D721Med (cell line): ENCODE measurements around the gene NELFCD.

Experiments used
- DNase-seq: peaks from one replicate; pipeline ENCODE4 v3.0.0; 2011; ENCODE audit warnings: low spot score; ENCODE audit not compliant: insufficient read length
- FAIRE-seq: peaks from 2 replicates; lab custom pipeline; 2011; peaks lifted over from hg19 to GRCh38; lab: Jason Lieb, UNC
- TF ChIP-seq, protein P1 (sequence below): IDR thresholded peaks from 2 replicates; pipeline ENCODE4 v1.5.1; 2012; ENCODE audit warnings: mild to moderate bottlenecking, control low read depth; ENCODE audit not compliant: insufficient read depth; ENCODE audit errors: missing control alignments

The NELFCD gene

DNA sequence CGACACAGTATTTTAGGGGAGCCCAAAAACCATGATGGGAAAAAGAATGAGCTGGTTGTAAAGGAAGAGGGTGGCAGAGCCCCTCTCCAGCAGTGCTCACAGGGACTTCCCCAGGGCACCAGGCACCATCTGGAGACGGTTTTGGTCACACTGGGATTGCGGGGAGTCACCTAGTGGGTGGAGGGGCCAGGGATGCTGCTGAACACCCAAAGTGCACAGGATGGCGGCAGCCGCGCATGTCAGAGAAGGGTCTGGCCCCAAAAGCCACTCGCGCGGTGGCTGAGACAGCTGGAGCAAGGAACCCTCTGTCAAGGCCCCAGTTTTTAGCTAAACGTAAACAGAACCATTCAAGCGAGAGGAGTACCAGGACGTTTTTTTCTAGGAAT, 15.2 kb downstream of the NELFCD start:
- TF ChIP-seq, protein P1, sequence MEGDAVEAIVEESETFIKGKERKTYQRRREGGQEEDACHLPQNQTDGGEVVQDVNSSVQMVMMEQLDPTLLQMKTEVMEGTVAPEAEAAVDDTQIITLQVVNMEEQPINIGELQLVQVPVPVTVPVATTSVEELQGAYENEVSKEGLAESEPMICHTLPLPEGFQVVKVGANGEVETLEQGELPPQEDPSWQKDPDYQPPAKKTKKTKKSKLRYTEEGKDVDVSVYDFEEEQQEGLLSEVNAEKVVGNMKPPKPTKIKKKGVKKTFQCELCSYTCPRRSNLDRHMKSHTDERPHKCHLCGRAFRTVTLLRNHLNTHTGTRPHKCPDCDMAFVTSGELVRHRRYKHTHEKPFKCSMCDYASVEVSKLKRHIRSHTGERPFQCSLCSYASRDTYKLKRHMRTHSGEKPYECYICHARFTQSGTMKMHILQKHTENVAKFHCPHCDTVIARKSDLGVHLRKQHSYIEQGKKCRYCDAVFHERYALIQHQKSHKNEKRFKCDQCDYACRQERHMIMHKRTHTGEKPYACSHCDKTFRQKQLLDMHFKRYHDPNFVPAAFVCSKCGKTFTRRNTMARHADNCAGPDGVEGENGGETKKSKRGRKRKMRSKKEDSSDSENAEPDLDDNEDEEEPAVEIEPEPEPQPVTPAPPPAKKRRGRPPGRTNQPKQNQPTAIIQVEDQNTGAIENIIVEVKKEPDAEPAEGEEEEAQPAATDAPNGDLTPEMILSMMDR: no peak
- FAIRE-seq: no peak
- no peak for DNase-seq

DNA sequence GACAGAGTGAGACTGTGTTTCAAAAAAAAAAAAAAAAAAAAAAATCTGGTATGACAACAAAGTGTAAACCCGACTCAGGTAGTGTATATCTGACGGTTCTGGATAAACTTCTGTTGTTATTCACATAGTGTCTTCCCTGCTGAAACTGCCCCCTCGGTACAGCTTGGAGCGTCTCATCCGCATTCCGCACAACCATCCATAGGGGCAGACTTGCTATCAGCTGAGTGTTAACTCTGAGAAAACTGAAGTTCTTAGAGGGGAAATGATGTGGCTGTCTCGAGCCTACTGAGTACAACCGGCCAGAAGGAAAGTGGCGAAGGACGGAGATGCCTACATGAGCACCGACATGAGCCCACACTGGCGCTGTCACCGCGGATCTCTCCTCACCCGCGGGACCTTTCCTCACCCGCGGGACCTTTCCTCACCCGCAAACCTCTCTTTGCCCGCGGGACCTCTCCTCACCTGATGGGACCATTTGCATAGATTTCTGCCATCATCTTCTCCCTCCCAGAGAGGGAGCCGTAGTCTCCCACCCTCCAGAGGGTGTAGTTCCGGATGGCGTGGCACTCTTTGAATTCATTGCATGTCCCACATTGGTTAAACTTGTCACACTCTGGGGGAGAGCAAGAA, 16.2 kb downstream of the NELFCD start:
- FAIRE-seq (no peak), DNase-seq (no peak)
- TF ChIP-seq, protein P1: no peak

DNA sequence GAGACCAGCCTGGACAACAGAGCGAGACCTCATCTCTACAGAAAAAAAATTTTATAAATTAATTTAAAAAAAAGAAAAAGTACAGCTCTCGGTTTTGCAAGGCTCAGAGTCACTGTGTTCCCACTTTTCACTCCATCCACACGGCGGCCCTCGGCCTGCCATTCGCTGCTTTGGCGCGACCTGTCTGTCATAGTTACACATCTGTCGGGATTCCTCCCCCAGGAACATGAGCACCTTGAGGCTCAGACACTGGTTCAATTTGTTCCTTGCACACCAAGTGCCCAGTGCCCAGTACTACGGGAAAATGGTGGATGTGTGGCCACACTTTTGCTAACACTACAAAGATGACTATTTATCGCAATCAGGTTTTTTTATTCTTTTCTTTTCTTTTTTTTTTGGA, 17.6 kb downstream of the NELFCD start:
- TF ChIP-seq, protein P1: no peak
- FAIRE-seq (no peak), DNase-seq (no peak)

DNA sequence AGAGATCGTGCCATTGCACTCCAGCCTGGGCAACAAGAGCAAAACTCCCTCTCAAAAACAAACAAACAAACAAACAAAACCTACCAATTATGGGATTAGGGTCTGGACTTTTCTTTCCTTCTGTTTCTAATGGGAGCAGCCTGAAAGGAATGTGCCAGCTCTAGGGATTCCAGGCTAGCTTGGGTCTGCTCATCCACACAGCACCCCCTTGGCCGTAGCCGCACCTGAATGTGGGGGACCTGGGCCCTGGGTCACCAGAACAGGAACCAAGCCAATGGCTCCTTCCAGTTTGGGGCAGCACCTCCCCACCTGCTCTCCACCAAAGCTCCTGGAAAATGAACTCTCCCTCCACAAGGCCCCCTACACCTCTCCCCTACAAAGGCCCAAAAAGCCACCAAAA, 19.3 kb downstream of the NELFCD start:
- DNase-seq (no peak), FAIRE-seq (no peak)
- TF ChIP-seq, protein P1: no peak

DNA sequence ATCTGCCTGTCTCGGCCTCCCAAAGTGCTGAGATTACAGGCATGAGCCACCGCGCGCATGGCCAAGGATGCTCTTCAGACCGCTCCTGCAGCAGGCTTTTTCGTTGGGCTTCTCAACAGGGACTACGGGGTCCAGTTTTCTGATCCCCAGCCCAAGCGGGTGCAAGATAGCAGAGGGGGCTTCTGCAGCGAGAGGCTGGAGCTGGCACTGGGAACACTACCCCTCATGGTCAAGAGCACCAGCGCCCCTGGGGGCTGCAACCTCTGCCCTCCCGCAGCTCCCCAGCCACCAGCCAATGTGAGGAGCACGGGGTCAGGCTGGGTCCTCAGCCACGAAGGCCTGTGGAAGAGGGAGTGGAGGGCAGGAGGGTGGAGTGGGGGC, 20.0 kb downstream of the NELFCD start:
- TF ChIP-seq, protein P1: no peak
- no peak for DNase-seq
- no peak for FAIRE-seq

DNA sequence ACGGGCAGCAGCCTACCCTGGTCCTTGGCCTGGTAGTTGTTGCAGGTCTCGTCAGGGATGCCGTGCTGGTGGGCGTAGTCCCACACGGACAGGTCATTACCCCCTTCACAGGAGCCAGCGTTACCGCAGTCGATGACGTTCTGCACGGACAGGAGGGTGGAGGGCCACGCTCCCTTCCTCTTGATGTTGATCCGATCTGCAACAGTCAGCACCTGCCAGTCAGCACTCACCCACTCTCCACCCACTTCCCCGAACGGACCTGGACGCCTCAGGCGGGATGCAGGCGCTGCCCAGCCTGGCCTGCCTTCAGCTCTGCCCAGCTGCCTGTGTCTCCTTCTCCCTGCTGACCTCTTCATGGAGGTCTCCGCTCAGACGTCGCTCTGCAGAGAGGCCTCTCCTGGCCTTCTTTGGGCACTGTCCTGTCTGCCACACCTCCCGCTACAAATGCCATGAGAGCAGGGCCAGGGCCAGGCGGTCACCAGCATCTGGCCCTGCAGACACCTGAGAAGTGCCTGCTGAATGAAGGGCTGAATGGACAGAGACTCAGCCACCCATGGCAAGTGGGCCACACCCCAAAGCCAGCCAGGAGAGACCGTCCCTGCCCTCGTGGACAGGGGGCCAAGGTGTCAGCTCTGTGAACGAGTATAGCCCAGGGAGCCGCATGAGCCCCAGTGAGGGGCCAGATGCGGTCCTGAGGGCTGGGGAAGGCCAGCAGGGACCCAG, 20.6 kb downstream of the NELFCD start:
- DNase-seq (no peak), FAIRE-seq (no peak)
- TF ChIP-seq, protein P1: no peak

DNA sequence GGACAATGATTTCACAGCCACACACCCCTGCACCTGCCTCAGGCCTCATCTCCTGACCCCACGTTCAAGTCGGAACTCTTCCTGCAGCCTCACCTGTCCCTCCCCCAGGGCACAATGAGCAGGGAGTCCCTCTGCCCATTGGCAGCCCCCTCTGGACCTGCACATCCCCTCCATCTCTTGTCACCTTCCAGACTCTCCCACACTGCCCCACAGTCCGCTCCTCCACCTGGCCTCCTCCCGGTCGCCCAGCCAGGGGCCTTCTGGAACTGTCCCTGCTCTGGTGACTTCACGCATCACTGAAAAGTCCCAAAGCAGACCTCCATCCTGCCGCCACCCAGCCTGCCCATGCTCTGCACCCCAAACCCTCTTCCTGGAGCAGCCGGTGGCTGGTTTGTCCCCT, 21.3 kb downstream of the NELFCD start:
- TF ChIP-seq, protein P1: no peak
- DNase-seq: no peak
- no peak for FAIRE-seq
